OCI-LY3 (cell line): ENCODE data around the gene ASB15.
A peak's percentile ranks its signal among the peaks of the same experiment; 100 is the strongest.

ENCODE experiments used
- H2AFZ ChIP-seq: fragments of 200-600, 300-600 bp; shearing (Covaris generic); 2 replicates; pipeline ENCODE4 v1.6.0; 2014; ENCODE audit warnings: antibody characterized with exemption, low read depth, low read length
- H3K27ac ChIP-seq: fragments of 200-600, 300-600 bp; sonication (generic); 2 replicates; pipeline ENCODE4 v1.5.1; 2014; ENCODE audit warnings: mild to moderate bottlenecking, low read length, moderate library complexity, mixed read lengths
- H3K27me3 ChIP-seq: fragments of 200-600, 300-600 bp; sonication (generic); 2 replicates; pipeline ENCODE4 v1.6.1; 2014; ENCODE audit warnings: low read depth, low read length, mixed read lengths
- H3K36me3 ChIP-seq: fragments of 200-600, 300-600 bp; sonication (generic); replicated peaks from 2 replicates; pipeline ENCODE3; 2014; ENCODE audit warnings: low read depth, low read length, mixed read lengths
- H3K4me1 ChIP-seq: fragments of 300-600, 200-600 bp; sonication (generic); 2 replicates; pipeline ENCODE4 v1.6.1; 2014; ENCODE audit warnings: low read length, mixed read lengths
- H3K4me2 ChIP-seq: fragments of 200-600, 300-600 bp; sonication (generic); 2 replicates; pipeline ENCODE4 v1.6.1; 2014; ENCODE audit warnings: low read length, mixed read lengths
- H3K4me3 ChIP-seq: fragments of 300-600, 200-600 bp; sonication (generic); 2 replicates; pipeline ENCODE4 v1.5.1; 2014; ENCODE audit warnings: antibody characterized with exemption, mild to moderate bottlenecking, low read length, moderate library complexity
- H3K79me2 ChIP-seq: fragments of 300-600, 200-600 bp; shearing (Covaris generic); 2 replicates; pipeline ENCODE4 v1.6.1; 2014; ENCODE audit warnings: mild to moderate bottlenecking, low read length, mixed read lengths
- H3K9ac ChIP-seq: fragments of 300-600, 200-600 bp; shearing (Covaris generic); 2 replicates; pipeline ENCODE4 v1.6.0; 2014; ENCODE audit warnings: mild to moderate bottlenecking, low read length, moderate library complexity
- H3K9me3 ChIP-seq: fragments of 200-600, 300-600 bp; shearing (Covaris generic); 2 replicates; pipeline ENCODE4 v1.6.1; 2014; ENCODE audit warnings: low read length, mixed read lengths; ENCODE audit not compliant: insufficient read depth
- H4K20me1 ChIP-seq: fragments of 200-600, 300-600 bp; sonication (generic); 2 replicates; pipeline ENCODE4 v1.6.1; 2016; ENCODE audit warnings: low read length, mixed read lengths; ENCODE audit not compliant: insufficient read depth
- CTCF ChIP-seq: fragments of 200-600, 300-600 bp; sonication (generic); IDR thresholded peaks from 2 replicates; pipeline ENCODE4 v1.5.1; 2014; ENCODE audit warnings: antibody characterized with exemption, low read length, low read depth
- EZH2phosphoT487 ChIP-seq: fragments of 200-600 bp; shearing (Covaris generic); IDR thresholded peaks from 2 replicates; pipeline ENCODE4 v1.6.1; 2018; ENCODE audit warnings: antibody characterized with exemption, mixed run types, low read depth

The ASB15 gene

GRCh38 chr7:123680580-123680979 is 79.0 kb downstream of the ASB15 start:
- no peaks in the 10 kb centered on the region for H4K20me1 ChIP-seq
- peaks cover 17% of the 10 kb centered on the region for H3K36me3 ChIP-seq
- H3K9me3 ChIP-seq = no peaks in the 10 kb centered on the region
- no peaks in the 10 kb centered on the region for H3K79me2 ChIP-seq
- H3K27me3 ChIP-seq = no peaks in the 10 kb centered on the region
- no peak overlapping the region for H3K27ac ChIP-seq
- no peak overlapping the region for H3K4me3 ChIP-seq
- H3K4me2 ChIP-seq = no peak overlapping the region
- TF ChIP-seq CTCF = no peak
- no peak for TF ChIP-seq EZH2phosphoT487
- H3K9ac ChIP-seq = no peak overlapping the region
- no peak overlapping the region for H2AFZ ChIP-seq
- peaks cover 8% of the 10 kb centered on the region for H3K4me1 ChIP-seq

GRCh38 chr7:123681561-123681960 is 79.9 kb downstream of the ASB15 start:
- TF ChIP-seq CTCF = no peak
- no peak for TF ChIP-seq EZH2phosphoT487

GRCh38 chr7:123682690-123683089 is 81.1 kb downstream of the ASB15 start:
- TF ChIP-seq EZH2phosphoT487 (no peak), CTCF (peak; percentile 59)
- no peaks in the 10 kb centered on the region for H3K79me2 ChIP-seq
- H4K20me1 ChIP-seq = no peaks in the 10 kb centered on the region
- peaks cover 8% of the 10 kb centered on the region for H3K4me1 ChIP-seq
- no peak overlapping the region for H3K4me3 ChIP-seq
- peaks cover 17% of the 10 kb centered on the region for H3K36me3 ChIP-seq
- no peaks in the 10 kb centered on the region for H3K27me3 ChIP-seq
- H3K9ac ChIP-seq = no peak overlapping the region
- H2AFZ ChIP-seq = no peak overlapping the region
- H3K9me3 ChIP-seq = no peaks in the 10 kb centered on the region
- no peak overlapping the region for H3K27ac ChIP-seq
- H3K4me2 ChIP-seq = no peak overlapping the region

More at GRCh38 chr7:123681561-123681960, 79.9 kb downstream of the ASB15 start:
- H3K4me1 ChIP-seq = peaks cover 8% of the 10 kb centered on the region
- no peak overlapping the region for H3K4me3 ChIP-seq
- no peak overlapping the region for H2AFZ ChIP-seq
- H3K36me3 ChIP-seq = peaks cover 17% of the 10 kb centered on the region
- no peaks in the 10 kb centered on the region for H4K20me1 ChIP-seq
- H3K4me2 ChIP-seq = no peak overlapping the region
- H3K9me3 ChIP-seq = no peaks in the 10 kb centered on the region
- H3K27ac ChIP-seq = no peak overlapping the region
- no peak overlapping the region for H3K9ac ChIP-seq
- no peaks in the 10 kb centered on the region for H3K79me2 ChIP-seq
- H3K27me3 ChIP-seq = no peaks in the 10 kb centered on the region

- TF ChIP-seq EZH2phosphoT487 = no peak
- TF ChIP-seq CTCF = no peak
- Histone ChIP-seq H3K27ac (no peak overlapping the region), H3K9me3 (no peaks in the 10 kb centered on the region), H3K79me2 (no peaks in the 10 kb centered on the region), H3K4me2 (no peak overlapping the region), H3K9ac (no peak overlapping the region), H4K20me1 (no peaks in the 10 kb centered on the region), H3K27me3 (no peaks in the 10 kb centered on the region), H3K36me3 (peaks cover 18% of the 10 kb centered on the region), H3K4me1 (peaks cover 8% of the 10 kb centered on the region), H2AFZ (no peak overlapping the region), H3K4me3 (no peak overlapping the region)
Measured at GRCh38 chr7:123687161-123687560, 85.5 kb downstream of the ASB15 start.
